HUES6 (cell line): ENCODE data around the gene PRKCB.
"Not testable (repeated sequence)": the region's sequence is repeated elsewhere in the genome, so short reads cannot be mapped to it uniquely, and the experiment has no call there.

Experiments
- H3K27ac ChIP-seq: 2 replicates; pipeline ENCODE4 v1.7.0; 2013; ENCODE audit warnings: low read depth, mild to moderate bottlenecking, low read length, inconsistent platforms
- H3K27me3 ChIP-seq: 2 replicates; pipeline ENCODE4 v1.6.1; 2013; ENCODE audit warnings: low read length; ENCODE audit not compliant: control insufficient read depth, insufficient read depth
- H3K36me3 ChIP-seq: 2 replicates; pipeline ENCODE4 v1.6.1; 2013; ENCODE audit warnings: low read length; ENCODE audit not compliant: control insufficient read depth, insufficient read depth
- H3K4me1 ChIP-seq: 2 replicates; pipeline ENCODE4 v1.6.1; 2013; ENCODE audit warnings: low read length; ENCODE audit not compliant: control insufficient read depth, insufficient read depth
- H3K4me3 ChIP-seq: 2 replicates; pipeline ENCODE4 v1.5.1; 2013; ENCODE audit warnings: low read depth, low read length
- H3K9ac ChIP-seq: one replicate; pipeline ENCODE4 v1.6.1; 2013; ENCODE audit warnings: mild to moderate bottlenecking, low read length
- H3K9me3 ChIP-seq: 2 replicates; pipeline ENCODE4 v1.6.1; 2013; ENCODE audit warnings: low read depth, low read length; ENCODE audit not compliant: control insufficient read depth, insufficient read depth

PRKCB gene

DNA sequence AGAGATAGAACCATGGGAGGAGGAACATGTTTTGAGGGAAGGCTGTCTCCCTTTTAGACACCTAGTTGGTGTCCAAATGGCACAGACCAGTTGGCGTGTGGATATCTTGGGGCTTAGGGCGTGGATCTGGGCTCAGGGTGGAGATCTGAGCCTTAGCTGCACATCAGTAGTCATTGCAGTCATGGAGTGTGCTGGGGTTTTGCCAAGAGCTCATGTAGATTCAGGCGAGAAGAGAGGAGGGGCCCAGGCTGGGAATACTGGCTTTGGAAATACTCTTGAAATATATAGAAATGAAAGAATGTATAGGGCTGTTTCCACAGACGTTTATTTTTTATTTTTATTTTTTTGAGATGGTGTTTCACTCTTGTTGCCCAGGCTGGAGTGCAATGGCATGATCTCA lies 92.0 kb downstream of the PRKCB start:
- Histone ChIP-seq H3K27ac (no peak overlapping the region), H3K9ac (no peak overlapping the region), H3K4me1 (no peaks in the 10 kb centered on the region), H3K4me3 (no peak overlapping the region), H3K27me3 (peaks cover 22% of the 10 kb centered on the region), H3K36me3 (no peaks in the 10 kb centered on the region), H3K9me3 (no peaks in the 10 kb centered on the region)

DNA sequence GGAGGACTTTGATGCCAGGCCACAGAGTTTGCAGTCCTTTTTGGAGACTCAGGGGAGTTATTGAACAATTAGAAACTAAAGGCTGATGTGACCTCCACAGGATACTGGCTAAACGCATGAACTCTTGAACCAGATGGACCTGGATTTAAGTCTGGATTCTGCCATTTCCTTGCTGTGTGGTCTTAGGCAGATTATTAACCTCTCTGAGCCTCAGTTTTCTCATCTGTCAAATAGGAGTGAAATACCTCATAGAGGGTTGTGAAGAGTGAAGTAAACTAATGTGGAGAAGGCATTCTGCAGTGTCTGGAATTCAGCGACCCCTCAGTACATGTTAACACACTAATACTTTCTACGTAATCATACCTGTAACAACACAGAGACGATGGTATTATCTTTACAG lies 93.5 kb downstream of the PRKCB start:
- Histone ChIP-seq H3K9ac (no peak overlapping the region), H3K27ac (no peak overlapping the region), H3K4me1 (no peaks in the 10 kb centered on the region)

DNA sequence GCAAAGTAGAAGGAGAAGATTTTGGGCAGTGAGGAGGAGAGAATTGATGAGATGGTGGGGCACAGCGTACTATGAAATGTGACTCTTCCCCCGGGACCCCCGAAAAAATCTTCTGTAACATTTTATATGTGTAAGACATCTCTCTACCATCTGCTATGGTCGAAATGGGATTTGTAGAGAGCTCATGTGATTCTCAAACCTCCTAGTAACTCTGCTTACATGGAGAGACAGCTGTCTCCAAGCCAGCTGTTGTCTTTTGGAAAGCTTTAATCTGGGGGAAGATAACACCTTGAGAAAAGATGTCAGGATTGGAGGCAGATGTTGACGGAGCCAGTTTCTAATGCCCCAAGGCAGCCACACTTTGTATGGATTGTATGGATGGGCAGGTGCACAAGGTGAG lies 94.1 kb downstream of the PRKCB start:
- Histone ChIP-seq H3K4me3 (no peak overlapping the region), H3K36me3 (no peaks in the 10 kb centered on the region), H3K9ac (no peak overlapping the region), H3K27ac (no peak overlapping the region), H3K9me3 (no peaks in the 10 kb centered on the region), H3K4me1 (no peaks in the 10 kb centered on the region), H3K27me3 (peaks cover 28% of the 10 kb centered on the region)

More for the DNA sequence above, 93.5 kb downstream of the PRKCB start:
- H3K9me3 ChIP-seq: no peaks in the 10 kb centered on the region
- no peaks in the 10 kb centered on the region for H3K36me3 ChIP-seq
- peaks cover 22% of the 10 kb centered on the region for H3K27me3 ChIP-seq
- H3K4me3 ChIP-seq: no peak overlapping the region

DNA sequence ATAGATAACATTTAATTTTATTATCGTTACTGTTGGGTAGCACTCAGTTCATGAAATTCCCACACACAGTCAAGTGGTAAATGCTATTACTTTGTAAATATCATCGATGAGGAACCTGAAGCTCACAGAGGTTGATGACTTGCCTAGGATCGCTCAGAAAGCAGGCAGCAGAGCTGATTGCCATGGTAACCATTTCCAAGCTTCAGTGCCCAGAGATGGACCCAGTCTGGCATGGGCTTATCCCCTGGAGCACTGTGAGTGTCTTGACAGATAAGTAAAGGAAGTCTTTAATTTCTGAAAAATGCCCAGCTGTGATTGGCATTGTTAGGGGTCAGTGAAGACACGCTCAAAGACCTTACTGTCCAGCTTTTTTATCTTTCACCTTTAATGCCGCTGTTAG lies 95.0 kb downstream of the PRKCB start:
- Histone ChIP-seq H3K4me3 (no peak overlapping the region), H3K27me3 (peaks cover 33% of the 10 kb centered on the region), H3K9ac (no peak overlapping the region), H3K9me3 (no peaks in the 10 kb centered on the region), H3K4me1 (no peaks in the 10 kb centered on the region), H3K36me3 (no peaks in the 10 kb centered on the region), H3K27ac (no peak overlapping the region)

DNA sequence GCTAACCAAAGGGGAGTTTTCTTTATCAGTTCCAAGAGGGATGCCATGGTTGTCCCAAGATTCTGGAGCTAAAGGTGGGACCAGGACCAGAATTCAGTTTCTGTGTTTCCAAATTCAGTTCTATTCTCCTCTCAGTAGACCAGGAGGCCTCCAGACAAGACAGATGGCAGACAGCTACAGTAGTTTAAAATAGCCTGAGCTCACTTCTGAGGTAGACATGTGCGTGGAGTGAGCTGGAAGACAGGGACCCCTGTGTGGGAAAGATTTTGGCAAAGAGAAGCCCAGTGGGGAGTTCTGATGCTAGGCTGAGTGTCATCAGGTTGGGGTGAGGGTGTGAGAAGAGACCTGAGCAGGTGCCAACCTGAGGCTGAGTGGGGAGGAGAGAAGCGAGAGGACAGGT lies 95.4 kb downstream of the PRKCB start:
- Histone ChIP-seq H3K36me3 (no peaks in the 10 kb centered on the region), H3K9ac (no peak overlapping the region), H3K4me3 (no peak overlapping the region), H3K9me3 (no peaks in the 10 kb centered on the region), H3K4me1 (no peaks in the 10 kb centered on the region), H3K27me3 (peaks cover 33% of the 10 kb centered on the region), H3K27ac (no peak overlapping the region)

DNA sequence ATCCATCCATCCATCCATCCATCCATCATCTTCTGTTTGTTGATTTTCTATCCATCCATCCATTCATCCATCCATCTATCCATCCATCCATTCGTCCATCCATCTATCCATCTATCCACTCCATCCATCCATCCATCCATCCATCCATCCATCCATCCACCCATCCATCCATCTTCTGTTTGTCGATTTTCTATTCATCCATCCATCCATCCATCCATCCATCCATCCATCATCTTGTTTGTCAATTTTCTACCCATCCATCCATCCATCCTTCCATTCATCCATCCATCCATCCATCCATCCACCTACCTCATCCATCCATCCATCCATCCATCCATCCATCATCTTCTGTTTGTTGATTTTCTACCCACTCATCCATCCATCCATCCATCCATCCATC lies 97.9 kb downstream of the PRKCB start:
- H3K4me1 ChIP-seq, H3K36me3 ChIP-seq, H3K9ac ChIP-seq, H3K9me3 ChIP-seq, H3K27ac ChIP-seq, H3K4me3 ChIP-seq: not testable (repeated sequence)
- H3K27me3 ChIP-seq: peaks cover 32% of the 10 kb centered on the region

DNA sequence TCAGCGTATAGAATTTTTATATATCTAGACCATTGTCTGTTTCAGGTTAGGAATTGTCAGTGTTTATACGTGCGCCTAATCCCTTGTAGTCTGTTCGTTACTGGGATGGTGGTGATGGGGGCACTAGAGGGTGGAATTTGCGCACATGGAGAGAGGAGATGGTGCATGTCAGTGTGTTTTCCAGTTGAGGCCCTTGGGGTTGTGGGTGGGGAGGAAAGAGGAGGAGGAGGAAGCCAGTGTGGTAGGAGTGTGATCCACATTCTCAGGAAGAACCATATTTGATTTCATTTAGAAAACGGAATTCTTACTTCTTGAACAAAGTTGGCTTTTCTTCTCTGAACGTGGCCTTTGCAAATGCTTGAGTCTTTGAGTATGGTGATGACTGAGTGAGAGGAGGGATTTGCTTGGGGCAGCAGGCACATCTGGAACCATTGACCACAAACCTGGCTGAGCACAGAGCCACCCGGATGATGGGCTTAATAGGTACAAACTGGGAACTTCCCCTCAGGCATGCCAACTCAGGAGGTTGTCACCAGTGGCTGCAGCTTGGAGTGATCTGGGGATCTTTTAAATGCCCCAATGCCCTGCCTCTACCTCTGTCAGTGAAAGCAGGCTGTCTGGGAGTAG lies 98.9 kb downstream of the PRKCB start:
- no peak overlapping the region for H3K27ac ChIP-seq
- H3K4me1 ChIP-seq: no peaks in the 10 kb centered on the region
- H3K4me3 ChIP-seq: no peak overlapping the region
- no peaks in the 10 kb centered on the region for H3K9me3 ChIP-seq
- H3K27me3 ChIP-seq: peaks cover 35% of the 10 kb centered on the region
- H3K9ac ChIP-seq: no peak overlapping the region
- no peaks in the 10 kb centered on the region for H3K36me3 ChIP-seq

DNA sequence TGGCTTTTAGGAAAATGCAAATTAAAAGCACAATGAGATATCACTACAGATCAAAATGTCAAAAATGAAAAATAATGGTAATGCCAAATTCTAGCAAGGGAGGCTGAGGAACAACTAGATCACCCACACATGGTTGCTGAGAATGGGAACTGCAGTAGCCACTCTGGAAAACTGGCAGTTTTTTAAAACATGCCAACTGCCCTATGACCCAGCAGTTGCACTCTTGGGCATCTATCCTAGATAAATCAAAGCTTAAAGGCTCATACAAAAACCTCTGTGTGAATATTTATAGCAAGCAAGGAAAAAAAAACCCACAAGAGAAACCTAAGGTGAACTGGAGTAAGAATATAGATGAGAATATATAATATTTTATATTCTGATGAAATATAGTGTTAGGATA lies 104.3 kb downstream of the PRKCB start:
- H3K4me1 ChIP-seq: no peaks in the 10 kb centered on the region
- H3K9ac ChIP-seq: no peak overlapping the region
- no peak overlapping the region for H3K27ac ChIP-seq
- H3K36me3 ChIP-seq: no peaks in the 10 kb centered on the region
- peaks cover 15% of the 10 kb centered on the region for H3K27me3 ChIP-seq
- no peaks in the 10 kb centered on the region for H3K9me3 ChIP-seq
- H3K4me3 ChIP-seq: no peak overlapping the region

DNA sequence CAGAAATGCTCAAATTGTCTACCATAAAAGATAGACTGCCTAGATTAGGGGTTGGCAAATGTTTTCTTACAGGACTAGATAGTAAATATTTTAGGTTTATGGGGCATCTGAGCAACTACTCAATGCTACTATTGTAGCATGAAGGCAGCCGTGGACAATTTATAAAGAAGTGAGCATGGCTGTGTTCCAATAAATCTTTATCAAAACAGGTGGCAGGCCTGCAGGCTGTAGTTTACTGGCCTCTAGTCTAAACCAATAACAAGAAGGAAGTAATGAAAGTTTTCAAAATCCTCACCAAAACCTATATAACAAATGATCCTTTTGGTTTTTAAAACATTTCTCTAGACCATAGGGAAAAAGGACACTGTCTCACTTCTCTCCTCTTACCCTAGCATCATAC lies 105.2 kb downstream of the PRKCB start:
- H3K4me3 ChIP-seq: no peak overlapping the region
- no peaks in the 10 kb centered on the region for H3K4me1 ChIP-seq
- H3K36me3 ChIP-seq: no peaks in the 10 kb centered on the region
- peaks cover 12% of the 10 kb centered on the region for H3K27me3 ChIP-seq
- no peak overlapping the region for H3K27ac ChIP-seq
- no peak overlapping the region for H3K9ac ChIP-seq
- no peaks in the 10 kb centered on the region for H3K9me3 ChIP-seq

DNA sequence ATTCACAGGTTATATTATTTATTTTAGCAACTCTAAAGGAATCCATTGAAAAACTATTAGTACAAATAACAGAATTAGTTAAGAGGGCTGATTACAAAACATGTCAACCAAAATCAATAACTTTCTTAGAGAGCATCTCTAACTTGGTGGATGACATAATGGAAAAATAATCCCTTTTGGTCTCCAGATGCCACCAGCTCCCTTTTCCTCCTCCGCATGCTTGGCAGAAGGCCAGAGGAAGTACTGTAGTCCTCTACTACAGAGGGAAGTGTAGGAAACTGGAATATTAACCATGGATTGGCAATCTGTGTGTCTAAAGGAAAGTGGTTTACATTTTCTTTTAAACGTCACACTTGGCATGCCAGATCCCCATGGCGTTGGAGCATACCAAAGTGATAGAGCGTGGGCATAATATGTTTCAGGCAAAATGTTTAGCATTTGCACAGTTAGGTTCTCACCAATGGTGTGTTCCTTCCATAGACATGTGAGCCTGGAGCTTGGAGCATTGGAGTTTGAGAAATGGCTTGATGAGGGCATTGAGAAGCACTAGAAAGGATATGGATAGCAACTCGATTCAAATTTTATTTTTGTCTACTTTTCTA lies 106.3 kb downstream of the PRKCB start:
- Histone ChIP-seq H3K36me3 (no peaks in the 10 kb centered on the region), H3K4me3 (no peak overlapping the region)

DNA sequence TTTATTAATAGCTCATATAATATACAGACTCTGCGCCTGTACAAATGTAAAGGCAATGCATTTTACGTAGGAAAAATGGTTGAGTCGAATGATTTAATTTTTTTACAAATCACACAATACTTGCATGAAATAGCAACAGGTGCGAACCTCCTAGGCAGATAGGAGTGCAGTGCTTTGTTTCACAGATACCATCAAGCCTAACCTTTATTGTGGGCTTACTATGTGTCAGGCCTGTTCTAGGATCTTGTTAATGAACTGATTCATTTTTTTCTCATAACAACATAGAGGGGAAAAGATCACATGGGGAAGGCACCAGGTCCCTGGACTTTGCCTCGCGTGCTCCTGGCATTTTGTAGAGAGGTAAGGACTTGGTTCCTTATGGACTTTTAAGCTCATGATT lies 107.8 kb downstream of the PRKCB start:
- no peaks in the 10 kb centered on the region for H3K36me3 ChIP-seq
- peaks cover 10% of the 10 kb centered on the region; the same call in 1 of the 2 replicates for H3K27me3 ChIP-seq
- no peak overlapping the region for H3K27ac ChIP-seq
- no peak overlapping the region for H3K4me3 ChIP-seq
- H3K4me1 ChIP-seq: no peaks in the 10 kb centered on the region; the same call in 1 of the 2 replicates
- no peaks in the 10 kb centered on the region for H3K9me3 ChIP-seq
- no peak overlapping the region for H3K9ac ChIP-seq

More for the DNA sequence above, 106.3 kb downstream of the PRKCB start:
- no peak overlapping the region for H3K9ac ChIP-seq
- peaks cover 12% of the 10 kb centered on the region for H3K27me3 ChIP-seq
- H3K27ac ChIP-seq: no peak overlapping the region
- no peaks in the 10 kb centered on the region; the same call in 1 of the 2 replicates for H3K4me1 ChIP-seq
- H3K9me3 ChIP-seq: no peaks in the 10 kb centered on the region
